ENCODE data around the gene HPCAL4.
A peak's percentile ranks its signal among the peaks of the same experiment; 100 is the strongest.

The HPCAL4 gene

DNA sequence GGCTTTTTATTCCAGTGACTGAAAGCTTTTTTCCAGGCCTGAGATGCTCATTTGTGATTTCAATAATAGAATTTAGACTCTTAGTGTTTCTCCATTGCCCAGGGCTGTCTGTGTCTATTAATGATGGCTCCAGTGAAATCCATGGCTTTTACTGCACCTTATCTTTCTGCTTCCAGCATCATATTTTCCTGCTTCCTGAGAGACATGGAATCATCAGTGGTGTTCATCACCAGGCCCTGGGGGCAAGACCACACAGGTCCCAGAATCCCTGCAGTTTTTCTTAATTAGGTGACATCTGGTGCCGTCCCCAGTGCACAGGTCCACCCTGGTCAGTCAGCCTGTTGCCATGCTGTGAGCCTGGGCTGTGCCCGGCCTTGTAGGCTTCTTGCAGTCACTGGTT, 34.8 kb downstream of the HPCAL4 start:
- TF ChIP-seq, protein P1, sequence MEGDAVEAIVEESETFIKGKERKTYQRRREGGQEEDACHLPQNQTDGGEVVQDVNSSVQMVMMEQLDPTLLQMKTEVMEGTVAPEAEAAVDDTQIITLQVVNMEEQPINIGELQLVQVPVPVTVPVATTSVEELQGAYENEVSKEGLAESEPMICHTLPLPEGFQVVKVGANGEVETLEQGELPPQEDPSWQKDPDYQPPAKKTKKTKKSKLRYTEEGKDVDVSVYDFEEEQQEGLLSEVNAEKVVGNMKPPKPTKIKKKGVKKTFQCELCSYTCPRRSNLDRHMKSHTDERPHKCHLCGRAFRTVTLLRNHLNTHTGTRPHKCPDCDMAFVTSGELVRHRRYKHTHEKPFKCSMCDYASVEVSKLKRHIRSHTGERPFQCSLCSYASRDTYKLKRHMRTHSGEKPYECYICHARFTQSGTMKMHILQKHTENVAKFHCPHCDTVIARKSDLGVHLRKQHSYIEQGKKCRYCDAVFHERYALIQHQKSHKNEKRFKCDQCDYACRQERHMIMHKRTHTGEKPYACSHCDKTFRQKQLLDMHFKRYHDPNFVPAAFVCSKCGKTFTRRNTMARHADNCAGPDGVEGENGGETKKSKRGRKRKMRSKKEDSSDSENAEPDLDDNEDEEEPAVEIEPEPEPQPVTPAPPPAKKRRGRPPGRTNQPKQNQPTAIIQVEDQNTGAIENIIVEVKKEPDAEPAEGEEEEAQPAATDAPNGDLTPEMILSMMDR (IDR thresholded peaks at IDR 0.05; ENCODE audit: low read depth, low read length, missing control alignments), result no peak
- H3K4me3 ChIP-seq (replicated peaks; ENCODE audit: low read depth, low read length), result no peak overlapping the region
- no peak for DNase-seq (ENCODE audit: extremely low read depth, low read depth)

DNA sequence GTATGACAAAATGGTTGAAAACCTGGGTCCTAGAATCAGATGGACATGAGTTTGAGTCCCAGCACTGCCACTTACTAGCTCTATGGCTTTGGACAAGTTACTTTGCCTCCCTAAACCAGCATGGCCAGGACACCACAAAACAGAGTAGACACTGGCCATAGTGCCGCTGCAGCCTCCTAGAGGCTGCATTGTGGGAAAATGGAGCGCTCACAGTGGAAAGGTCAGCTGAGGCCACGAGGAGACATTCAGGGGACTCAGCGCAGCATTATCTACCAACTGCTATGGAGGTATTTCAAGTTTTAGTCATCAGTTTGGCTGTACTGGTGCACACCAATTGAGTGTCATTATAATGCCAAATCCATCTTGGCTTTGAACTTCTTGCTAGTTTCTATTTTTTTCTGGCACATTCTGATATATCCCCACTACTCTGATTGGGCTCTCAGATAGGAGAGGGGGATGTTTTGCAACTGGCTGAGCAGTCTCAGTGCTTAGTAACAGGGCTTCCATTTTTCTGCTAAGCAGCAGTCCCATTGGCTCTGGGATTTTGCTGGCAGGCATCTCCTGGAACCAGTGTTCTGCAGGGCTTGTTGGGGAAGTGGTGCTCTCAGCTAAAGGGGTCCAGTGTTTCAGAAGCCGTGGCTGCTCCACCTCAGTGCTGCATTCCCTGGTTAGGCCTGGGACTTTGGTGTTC, 35.5 kb downstream of the HPCAL4 start:
- TF ChIP-seq, protein P1 (IDR thresholded peaks at IDR 0.05; ENCODE audit: low read depth, low read length, missing control alignments), result no peak
- DNase-seq (ENCODE audit: extremely low read depth, low read depth), result no peak
- H3K4me3 ChIP-seq (replicated peaks; ENCODE audit: low read depth, low read length), result no peak overlapping the region

DNA sequence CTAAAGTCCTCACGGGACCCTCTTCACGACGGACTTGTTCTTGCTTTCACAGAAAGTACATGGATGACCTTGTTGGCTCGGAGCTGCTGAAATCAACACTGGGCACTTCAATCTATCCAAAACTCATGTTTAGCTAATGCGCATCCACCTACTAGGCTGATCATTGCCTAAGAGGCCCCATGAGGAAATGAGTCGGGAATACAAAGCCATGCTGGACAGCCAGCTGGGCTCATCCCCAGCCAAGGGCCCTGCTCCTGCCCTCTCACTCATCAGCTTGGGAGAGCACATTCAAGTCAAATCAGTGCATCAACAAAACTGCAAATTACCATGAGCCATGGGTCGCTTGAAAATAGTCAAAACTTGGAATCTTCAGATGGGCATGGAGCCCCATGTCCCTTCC, 36.9 kb downstream of the HPCAL4 start:
- no peak overlapping the region for H3K4me3 ChIP-seq (replicated peaks; ENCODE audit: low read depth, low read length)
- TF ChIP-seq, protein P1 (IDR thresholded peaks at IDR 0.05; ENCODE audit: low read depth, low read length, missing control alignments), result no peak
- DNase-seq (ENCODE audit: extremely low read depth, low read depth), result no peak

DNA sequence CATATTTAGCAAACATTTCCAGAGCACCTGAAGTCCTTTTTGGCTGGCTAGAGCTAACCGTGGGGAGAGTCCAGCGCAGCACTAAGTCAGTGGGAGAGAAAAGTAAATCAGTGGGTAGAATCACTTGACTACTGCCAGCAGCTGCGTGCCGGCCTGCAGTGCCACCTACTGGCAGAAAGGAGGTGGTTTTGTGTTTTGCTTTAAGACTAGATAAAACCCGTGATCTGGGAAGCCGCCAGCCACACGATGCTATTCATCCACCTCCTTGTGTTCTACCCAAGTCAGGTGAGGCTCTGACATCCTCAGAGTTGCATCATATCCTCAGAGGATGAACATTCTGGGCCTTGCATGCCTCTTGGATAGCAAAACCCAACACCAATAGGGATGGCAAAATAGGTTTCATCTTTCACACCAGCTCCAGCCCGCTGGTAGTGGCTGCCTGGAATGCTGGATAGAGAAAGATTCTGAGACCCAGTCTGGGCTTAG, 37.6 kb downstream of the HPCAL4 start:
- DNase-seq (ENCODE audit: extremely low read depth, low read depth), result peak; percentile 32
- TF ChIP-seq, protein P1 (IDR thresholded peaks at IDR 0.05; ENCODE audit: low read depth, low read length, missing control alignments), result peak; percentile 87
- H3K4me3 ChIP-seq (replicated peaks; ENCODE audit: low read depth, low read length), result no peak overlapping the region

DNA sequence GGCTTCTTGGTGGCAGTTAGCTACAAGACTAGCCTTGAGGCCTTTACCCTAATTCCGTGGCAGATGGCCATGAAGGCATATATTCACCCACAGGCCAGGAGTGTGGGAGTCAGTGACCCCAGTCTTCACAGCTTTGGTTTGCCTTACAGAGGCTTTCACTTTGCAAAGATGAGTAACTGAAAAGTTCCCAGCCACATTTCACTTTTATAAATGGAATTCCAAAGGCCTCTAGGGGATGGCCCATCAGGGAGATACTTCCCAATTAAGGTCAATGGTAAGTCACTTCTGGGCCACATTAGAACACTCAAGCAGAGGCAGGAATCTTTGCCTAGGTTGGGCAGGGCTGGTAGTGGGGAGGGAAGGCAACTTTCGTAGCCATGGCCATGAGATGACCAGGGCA, 38.7 kb downstream of the HPCAL4 start:
- no peak overlapping the region for H3K4me3 ChIP-seq (replicated peaks; ENCODE audit: low read depth, low read length)
- TF ChIP-seq, protein P1 (IDR thresholded peaks at IDR 0.05; ENCODE audit: low read depth, low read length, missing control alignments), result no peak
- DNase-seq (ENCODE audit: extremely low read depth, low read depth), result no peak

DNA sequence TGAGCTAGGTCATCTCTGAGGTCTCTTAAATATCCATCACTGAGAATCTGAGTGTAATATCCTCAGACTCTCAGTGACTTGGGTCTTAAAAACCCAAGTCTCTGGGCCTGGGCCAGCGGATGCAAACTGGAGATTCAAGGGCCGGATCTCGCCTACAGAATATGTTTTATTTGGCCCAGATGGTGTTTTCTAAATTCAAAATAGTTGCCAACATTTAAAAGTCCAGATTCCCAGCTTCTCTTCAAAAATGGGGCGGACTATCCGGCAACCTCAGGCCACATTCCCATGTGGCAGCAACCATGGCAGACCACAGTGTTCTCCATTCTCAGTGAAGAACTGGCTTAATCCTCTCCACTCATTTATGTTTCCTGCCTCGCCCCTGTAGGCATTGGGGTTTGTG, 39.1 kb downstream of the HPCAL4 start:
- TF ChIP-seq, protein P1 (IDR thresholded peaks at IDR 0.05; ENCODE audit: low read depth, low read length, missing control alignments), result no peak
- no peak for DNase-seq (ENCODE audit: extremely low read depth, low read depth)
- H3K4me3 ChIP-seq (replicated peaks; ENCODE audit: low read depth, low read length), result no peak overlapping the region

DNA sequence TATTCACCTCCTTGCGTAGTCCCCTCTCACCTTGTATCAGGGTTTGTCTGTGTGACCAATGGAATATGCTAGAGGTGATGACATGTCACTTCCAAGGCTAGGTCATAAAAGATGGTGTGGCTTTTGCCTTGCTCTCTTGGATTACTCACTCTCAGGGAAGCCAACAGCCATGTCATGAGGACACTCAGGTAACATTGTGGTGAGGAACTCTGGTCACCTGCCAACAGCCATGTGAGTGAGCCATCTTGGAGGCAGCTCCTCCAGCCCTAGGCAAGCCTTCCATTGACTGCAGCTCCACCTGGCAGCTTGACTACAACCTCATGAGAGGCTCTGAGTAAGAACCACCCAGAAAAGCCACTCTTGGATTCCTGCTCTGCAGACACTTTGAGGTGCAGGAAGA, 40.8 kb downstream of the HPCAL4 start:
- TF ChIP-seq, protein P1 (IDR thresholded peaks at IDR 0.05; ENCODE audit: low read depth, low read length, missing control alignments), result no peak
- DNase-seq (ENCODE audit: extremely low read depth, low read depth), result no peak

More for the DNA sequence above, 40.8 kb downstream of the HPCAL4 start:
- H3K4me3 ChIP-seq (replicated peaks; ENCODE audit: low read depth, low read length), result no peak overlapping the region
